Hepatocyte (in vitro differentiated cells): ENCODE measurements around the gene GLRX. TPM values are rescaled to one million over a fixed set of nuclear protein-coding genes. Genes with fewer than 3 reads are reported as not detected.
A peak's percentile ranks its signal among the peaks of the same experiment; 100 is the strongest.

ENCODE experiments used
- DNase-seq: peaks from one replicate; pipeline ENCODE4 v3.0.0-alpha.2; 2016; ENCODE audit warnings: low spot score
- H2AFZ ChIP-seq: fragments of 200-600 bp; sonication (generic); 2 replicates; pipeline ENCODE4 v1.6.0; 2016; ENCODE audit warnings: antibody characterized with exemption, mild to moderate bottlenecking
- H3K27ac ChIP-seq: fragments of 200-600 bp; sonication (generic); 2 replicates; pipeline ENCODE4 v1.5.1; 2016; ENCODE audit warnings: mild to moderate bottlenecking
- H3K27me3 ChIP-seq: fragments of 200-600 bp; sonication (generic); 2 replicates; pipeline ENCODE4 v1.6.1; 2016
- H3K36me3 ChIP-seq: fragments of 200-600 bp; sonication (generic); replicated peaks from 2 replicates; pipeline ENCODE4 v1.5.1; 2016; ENCODE audit warnings: low read depth; ENCODE audit not compliant: insufficient read depth
- H3K4me1 ChIP-seq: fragments of 200-600 bp; sonication (generic); 2 replicates; pipeline ENCODE4 v1.5.1; 2016; ENCODE audit warnings: mild to moderate bottlenecking, moderate library complexity; ENCODE audit not compliant: insufficient read depth
- H3K4me2 ChIP-seq: fragments of 200-600 bp; sonication (generic); 2 replicates; pipeline ENCODE4 v1.6.0; 2016
- H3K4me3 ChIP-seq: fragments of 200-600 bp; sonication (generic); 2 replicates; pipeline ENCODE4 v1.5.1; 2016; ENCODE audit warnings: mild to moderate bottlenecking
- H3K79me2 ChIP-seq: fragments of 200-600 bp; sonication (generic); 2 replicates; pipeline ENCODE4 v1.6.0; 2017; ENCODE audit warnings: mild to moderate bottlenecking
- H3K9me2 ChIP-seq: fragments of 200-600 bp; sonication (generic); replicated peaks from 2 replicates; pipeline ENCODE4 v1.6.0; 2017; ENCODE audit warnings: mild to moderate bottlenecking; ENCODE audit not compliant: insufficient read depth
- H3K9me3 ChIP-seq: fragments of 200-600 bp; sonication (generic); 2 replicates; pipeline ENCODE4 v1.5.1; 2016; ENCODE audit warnings: low read depth, mild to moderate bottlenecking
- H4K20me1 ChIP-seq: fragments of 200-600 bp; sonication (generic); 2 replicates; pipeline ENCODE4 v1.6.0; 2016; ENCODE audit warnings: mild to moderate bottlenecking; ENCODE audit not compliant: insufficient read depth, poor library complexity, severe bottlenecking
- CTCF ChIP-seq: fragments of 200-600 bp; sonication (generic); IDR thresholded peaks from 2 replicates; pipeline ENCODE4 v1.5.1; 2016; ENCODE audit warnings: antibody characterized with exemption, mild to moderate bottlenecking; ENCODE audit not compliant: poor library complexity
- EZH2 ChIP-seq: fragments of 200-600 bp; sonication (generic); IDR thresholded peaks from 2 replicates; pipeline ENCODE4 v1.6.1; 2016; ENCODE audit warnings: antibody characterized with exemption, mild to moderate bottlenecking, borderline replicate concordance
- EZH2phosphoT487 ChIP-seq: fragments of 200-600 bp; sonication (generic); IDR thresholded peaks from one replicate; pipeline ENCODE4 v1.6.1; 2018; ENCODE audit warnings: antibody characterized with exemption, mild to moderate bottlenecking, low read depth, moderate library complexity; ENCODE audit not compliant: unreplicated experiment, severe bottlenecking
- WGBS: methylation state at CpG from one replicate; pipeline ENCODE4 v1.1.6; 2016; ENCODE audit warnings: low lambda C conversion rate; ENCODE audit errors: missing lambda C conversion rate; 5-methylcytosine and 5-hydroxymethylcytosine counted together
- polyA plus RNA-seq: library from polyadenylated mRNA; unstranded; fragments of >200 nt; fragmentation: Nextera tagmentation; extraction: Ambion mirVana; gene quantifications from 2 replicates; pipeline ENCODE4 v1.2.1, GENCODE V29; 2016
- total RNA-seq: library from RNA; depleted of rRNA; stranded (reverse); fragments of >200 nt; gene quantifications from 2 replicates; pipeline ENCODE4 v1.2.3, GENCODE V29; 2014

Gene GLRX
- total and polyA plus RNA-seq, 2 experiments from 2014 or later: 79.1 to 101 TPM

GRCh38 chr5:95825495-95825894 lies 3.0 kb upstream of the GLRX start:
- H3K27me3 ChIP-seq: no peaks in the 10 kb centered on the region
- DNase-seq: no peak
- H4K20me1 ChIP-seq: peaks cover 4% of the 10 kb centered on the region
- peaks cover 13% of the 10 kb centered on the region for H3K79me2 ChIP-seq
- H2AFZ ChIP-seq: no peak overlapping the region
- H3K4me1 ChIP-seq: peaks cover 30% of the 10 kb centered on the region
- WGBS: 55% methylated on average over 3 of the region's 3 CpGs
- H3K9me3 ChIP-seq: no peaks in the 10 kb centered on the region
- no peaks in the 10 kb centered on the region for H3K9me2 ChIP-seq
- no peak overlapping the region for H3K4me2 ChIP-seq
- H3K27ac ChIP-seq: no peak overlapping the region
- H3K36me3 ChIP-seq: no peaks in the 10 kb centered on the region
- no peak overlapping the region for H3K4me3 ChIP-seq
- TF ChIP-seq CTCF: no peak
- no peak for TF ChIP-seq EZH2phosphoT487
- no peak for TF ChIP-seq EZH2

- TF ChIP-seq EZH2phosphoT487 (no peak), EZH2 (no peak), CTCF (no peak)
- Histone ChIP-seq H3K4me2 (peak overlapping the region; percentile 89), H3K79me2 (peaks cover 21% of the 10 kb centered on the region), H4K20me1 (peaks cover 4% of the 10 kb centered on the region), H3K4me1 (peaks cover 30% of the 10 kb centered on the region), H2AFZ (peak overlapping the region; percentile 14), H3K9me2 (no peaks in the 10 kb centered on the region), H3K27ac (peak overlapping the region; percentile 95), H3K27me3 (no peaks in the 10 kb centered on the region), H3K4me3 (no peak overlapping the region), H3K36me3 (no peaks in the 10 kb centered on the region), H3K9me3 (no peaks in the 10 kb centered on the region)
- no peak for DNase-seq
- WGBS: 92% methylated on average over 5 of the region's 5 CpGs
These were observed 2.2 kb upstream of the GLRX start for GRCh38 chr5:95824747-95825146.

- DNase-seq: peak; percentile 89
- Histone ChIP-seq H3K79me2 (peaks cover 28% of the 10 kb centered on the region), H3K4me3 (no peak overlapping the region), H3K4me2 (peak overlapping the region; percentile 89), H2AFZ (peak overlapping the region; percentile 14), H3K36me3 (no peaks in the 10 kb centered on the region), H3K9me3 (no peaks in the 10 kb centered on the region), H3K27me3 (no peaks in the 10 kb centered on the region), H3K4me1 (peaks cover 32% of the 10 kb centered on the region), H3K9me2 (no peaks in the 10 kb centered on the region), H4K20me1 (peaks cover 4% of the 10 kb centered on the region), H3K27ac (peak overlapping the region; percentile 95)
- WGBS: 24% methylated on average over 12 of the region's 12 CpGs
- TF ChIP-seq CTCF (no peak), EZH2phosphoT487 (no peak), EZH2 (no peak)
These were observed 1.4 kb upstream of the GLRX start for GRCh38 chr5:95823738-95824609.
